ENCODE data around the gene PTP4A2. TPM values are rescaled to one million over a fixed set of nuclear protein-coding genes. Genes with fewer than 3 reads are reported as not detected.

Gene PTP4A2
- total and polyA plus RNA-seq, 10 of the 15 experiments (the other 5 are each of a cell fraction or from before 2014, with no cell fraction given), result 180 to 909 (median 375) TPM

- DNase-seq (ENCODE audit: low read depth, low spot score) (no peak), ATAC-seq (peak; percentile 12), FAIRE-seq (peak; percentile 54)
- peak overlapping the region; percentile 84 for H3K4me3 ChIP-seq
- ChIA-PET CTCF (interaction anchor here (1.3 to 15.0 kb wide), 6 partner anchors 10 to 120 kb away, joined by 3 to 565 read pairs (median 10); partner anchors contain the start of gene SPOCD1), RAD21 (ENCODE audit: unreplicated experiment) (interaction anchor here (1.4 to 4.6 kb wide), 7 partner anchors 10 to 314 kb away, joined by 3 to 79 read pairs (median 10); no protein-coding TSS in a partner anchor), POLR2A (interaction anchor here (1.4 to 4.6 kb wide), 7 partner anchors 8 to 44 kb away, joined by 4 to 104 read pairs (median 15); no protein-coding TSS in a partner anchor), SMC1A (ENCODE audit: uncharacterized antibody, unreplicated experiment) (interaction anchor here (2.3 to 4.3 kb wide), 5 partner anchors 8 to 32 kb away, joined by 15 to 98 read pairs (median 51); no protein-coding TSS in a partner anchor)
- 0 out of 4 replicates have a peak, but pooled peaks cover 0 to 4% of the 10 kb centered on the region in 2 experiments for H3K36me3 ChIP-seq (ENCODE audit: control insufficient read depth in 2 of 2, insufficient read depth in 2 of 2, low read length in 1 of 2)
- 0 out of 2 replicates have a peak, but pooled peaks cover 3% of the 10 kb centered on the region for H4K20me1 ChIP-seq (ENCODE audit: control insufficient read depth, insufficient read depth)
- H3K27ac ChIP-seq (ENCODE audit: control insufficient read depth, insufficient read depth), result peak overlapping the region; percentile 93
- H3K4me2 ChIP-seq (ENCODE audit: control insufficient read depth, insufficient read depth), result peak overlapping the region; percentile 88
- in situ Hi-C loops (cut with MboI) (loop anchor here (10.0 kb wide), 1 partner anchor 1182 kb away; the partner anchor contains the start of gene LAPTM5), intact Hi-C loops (cut with micrococcal nuclease; ENCODE audit: unreplicated experiment) (loop anchor here (5.0 kb wide), 1 partner anchor 76 kb away; the partner anchor contains the start of gene KHDRBS1)
- H3K27me3 ChIP-seq (replicated peaks in 1 of 2; ENCODE audit: control insufficient read depth in 2 of 2, insufficient read depth in 2 of 2, low read length in 1 of 2), result no peaks in the 10 kb centered on the region
- no peaks in the 10 kb centered on the region for H3K9me3 ChIP-seq (replicated peaks; ENCODE audit: control insufficient read depth, insufficient read depth, low read length)
- peak overlapping the region; percentile 96 for H3K9ac ChIP-seq (ENCODE audit: control insufficient read depth, insufficient read depth, low read length)
- no peak overlapping the region for H2AFZ ChIP-seq (ENCODE audit: control insufficient read depth, low read depth, low read length)
- WGBS (ENCODE audit: insufficient coverage, insufficient replicate concordance, low lambda C conversion rate, missing lambda C conversion rate), result under 1% methylated on average over 8 of the region's 8 CpGs
- H3K79me2 ChIP-seq (ENCODE audit: control insufficient read depth, insufficient read depth, low read length), result peaks cover 84% of the 10 kb centered on the region
- BruUV-seq (replicated peaks), result no TSS peak
- peaks cover 29% of the 10 kb centered on the region for H3K4me1 ChIP-seq (ENCODE audit: control insufficient read depth, insufficient read depth, low read length)
- TF ChIP-seq FOXM1 (IDR thresholded peaks at IDR 0.05; ENCODE audit: low read depth, low read length), result no peak
- no peak for TF ChIP-seq BACH1 (IDR thresholded peaks at IDR 0.05; ENCODE audit: borderline replicate concordance)
- TF ChIP-seq REST (IDR thresholded peaks at IDR 0.05; ENCODE audit: low read depth, low read length), result no peak
- no peak for TF ChIP-seq RCOR1 (conservative IDR thresholded peaks at IDR 0.05; ENCODE audit: low read depth, low read length)
- TF ChIP-seq ZNF274 (IDR thresholded peaks at IDR 0.05; ENCODE audit: insufficient read depth, insufficient read length), result no peak
- TF ChIP-seq CBX3 (IDR thresholded peaks at IDR 0.05; ENCODE audit: borderline replicate concordance, low read depth), result no peak
- no peak for TF ChIP-seq BMI1 (IDR thresholded peaks at IDR 0.05; ENCODE audit: borderline replicate concordance)
- no peak for TF ChIP-seq NRF1 (conservative IDR thresholded peaks at IDR 0.05; ENCODE audit: low read depth, low read length)
- TF ChIP-seq MXI1 (IDR thresholded peaks at IDR 0.05; ENCODE audit: low read depth, low read length), result peak; percentile 68; the same call in 1 of the 2 replicates
- TF ChIP-seq TAF1 (IDR thresholded peaks at IDR 0.05; ENCODE audit: borderline replicate concordance, low read depth, low read length), result peak; percentile 35; the same call in 1 of the 2 replicates
- no peak for TF ChIP-seq FOS (IDR thresholded peaks at IDR 0.05; ENCODE audit: borderline replicate concordance, extremely low read depth, insufficient read length)
- no peak for TF ChIP-seq ZBTB4 (CRISPR knock-in tag; IDR thresholded peaks at IDR 0.05)
- TF ChIP-seq PML (IDR thresholded peaks at IDR 0.05; ENCODE audit: low read length), result no peak
- no peak for TF ChIP-seq SP1 (IDR thresholded peaks at IDR 0.05; ENCODE audit: low read depth, low read length)
- TF ChIP-seq TCF7 (IDR thresholded peaks at IDR 0.05; ENCODE audit: borderline replicate concordance), result no peak
- no peak for TF ChIP-seq KAT2A (conservative IDR thresholded peaks at IDR 0.05; ENCODE audit: control insufficient read depth, low read depth, low read length)
- 0 out of 2 replicates have a peak, but pooled peaks have one; percentile 32 for TF ChIP-seq EED (IDR thresholded peaks at IDR 0.05; ENCODE audit: low read depth)
- no peak for TF ChIP-seq CBFB (IDR thresholded peaks at IDR 0.05; ENCODE audit: low read depth)
Measured at GRCh38 chr1:31936278-31936980, 1.7 kb downstream of the PTP4A2 start.

All from GM12878 (cell line).